ENCODE measurements around the gene IRF9. TPM values are rescaled to one million over a fixed set of nuclear protein-coding genes. Genes with fewer than 3 reads are reported as not detected.

Gene IRF9
- total and polyA plus RNA-seq, 2 donors = 117 to 167 TPM

- Histone ChIP-seq H3K36me3 (ENCODE audit: control insufficient read depth in 2 of 2, insufficient read depth in 2 of 2, low read length in 1 of 2) (peaks cover 53 to 61% of the 10 kb centered on the region in 2 donors), H3K27ac (ENCODE audit: low read depth in 1 of 2, low read length in 1 of 2) (no peak overlapping the region), H3K9me3 (ENCODE audit: control insufficient read depth in 2 of 2, insufficient read depth in 1 of 2, low read length in 1 of 2) (no peaks in the 10 kb centered on the region), H3K4me3 (ENCODE audit: low read length in 2 of 2) (no peak overlapping the region), H3K27me3 (ENCODE audit: control insufficient read depth in 2 of 2, insufficient read depth in 1 of 2, low read length in 1 of 2) (no peaks in the 10 kb centered on the region), H3K4me1 (ENCODE audit: control insufficient read depth in 2 of 2, insufficient read depth in 2 of 2, low read length in 2 of 2) (peaks cover 16 to 18% of the 10 kb centered on the region in 2 donors)
- WGBS = 99% methylated on average over 9 of the region's 9 CpGs
- no peak for DNase-seq (ENCODE audit: low read depth in 6 of 9, low spot score in 9 of 9)
Observed at GRCh38 chr14:24150567-24150966, 10.5 kb upstream of the IRF9 start.

- H3K27me3 ChIP-seq (ENCODE audit: control insufficient read depth in 2 of 2, insufficient read depth in 1 of 2, low read length in 1 of 2) = no peaks in the 10 kb centered on the region
- no peak overlapping the region for H3K27ac ChIP-seq (ENCODE audit: low read depth in 1 of 2, low read length in 1 of 2)
- H3K36me3 ChIP-seq (ENCODE audit: control insufficient read depth in 2 of 2, insufficient read depth in 2 of 2, low read length in 1 of 2) = peaks cover 57 to 65% of the 10 kb centered on the region in 2 donors
- no peaks in the 10 kb centered on the region for H3K9me3 ChIP-seq (ENCODE audit: control insufficient read depth in 2 of 2, insufficient read depth in 1 of 2, low read length in 1 of 2)
- H3K4me1 ChIP-seq (ENCODE audit: control insufficient read depth in 2 of 2, insufficient read depth in 2 of 2, low read length in 2 of 2) = peaks cover 12 to 14% of the 10 kb centered on the region in 2 donors
- no peak overlapping the region for H3K4me3 ChIP-seq (ENCODE audit: low read length in 2 of 2)
- WGBS = 97% methylated on average over 9 of the region's 9 CpGs
- no peak for DNase-seq (ENCODE audit: low read depth in 6 of 9, low spot score in 9 of 9)
Observed at GRCh38 chr14:24150993-24151392, 10.1 kb upstream of the IRF9 start.

DNA sequence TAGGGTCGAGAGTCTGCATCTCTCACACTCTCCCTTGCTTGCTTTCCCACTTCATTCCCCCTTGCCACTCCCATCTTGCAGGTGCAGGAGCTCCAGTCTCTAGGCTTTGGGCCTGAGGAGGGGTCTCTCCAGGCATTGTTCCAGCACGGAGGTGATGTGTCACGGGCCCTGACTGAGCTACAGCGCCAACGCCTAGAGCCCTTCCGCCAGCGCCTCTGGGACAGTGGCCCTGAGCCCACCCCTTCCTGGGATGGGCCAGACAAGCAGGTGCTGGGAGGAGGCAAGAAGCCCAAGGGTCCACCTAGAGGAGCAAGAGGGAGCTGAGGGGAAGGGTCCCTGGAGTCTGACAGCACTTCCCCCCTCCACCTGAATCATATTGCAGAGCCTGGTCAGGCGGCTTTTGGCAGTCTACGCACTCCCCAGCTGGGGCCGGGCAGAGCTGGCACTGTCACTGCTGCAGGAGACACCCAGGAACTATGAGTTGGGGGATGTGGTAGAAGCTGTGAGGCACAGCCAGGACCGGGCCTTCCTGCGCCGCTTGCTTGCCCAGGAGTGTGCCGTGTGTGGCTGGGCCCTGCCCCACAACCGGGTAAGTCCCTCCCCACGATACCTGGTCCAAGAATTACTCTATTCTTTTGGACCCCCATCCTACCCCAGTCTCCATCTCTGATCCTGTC, 9.5 kb upstream of the IRF9 start:
- Histone ChIP-seq H3K27ac (ENCODE audit: low read depth in 1 of 2, low read length in 1 of 2) (no peak overlapping the region), H3K9me3 (ENCODE audit: control insufficient read depth in 2 of 2, insufficient read depth in 1 of 2, low read length in 1 of 2) (no peaks in the 10 kb centered on the region), H3K27me3 (ENCODE audit: control insufficient read depth in 2 of 2, insufficient read depth in 1 of 2, low read length in 1 of 2) (no peaks in the 10 kb centered on the region), H3K36me3 (ENCODE audit: control insufficient read depth in 2 of 2, insufficient read depth in 2 of 2, low read length in 1 of 2) (peaks cover 62 to 69% of the 10 kb centered on the region in 2 donors), H3K4me3 (ENCODE audit: low read length in 2 of 2) (no peak overlapping the region), H3K4me1 (ENCODE audit: control insufficient read depth in 2 of 2, insufficient read depth in 2 of 2, low read length in 2 of 2) (peaks cover 10 to 11% of the 10 kb centered on the region in 2 donors)
- 98% methylated on average over 16 of the region's 16 CpGs for WGBS
- DNase-seq (ENCODE audit: low read depth in 6 of 9, low spot score in 9 of 9) = no peak

DNA sequence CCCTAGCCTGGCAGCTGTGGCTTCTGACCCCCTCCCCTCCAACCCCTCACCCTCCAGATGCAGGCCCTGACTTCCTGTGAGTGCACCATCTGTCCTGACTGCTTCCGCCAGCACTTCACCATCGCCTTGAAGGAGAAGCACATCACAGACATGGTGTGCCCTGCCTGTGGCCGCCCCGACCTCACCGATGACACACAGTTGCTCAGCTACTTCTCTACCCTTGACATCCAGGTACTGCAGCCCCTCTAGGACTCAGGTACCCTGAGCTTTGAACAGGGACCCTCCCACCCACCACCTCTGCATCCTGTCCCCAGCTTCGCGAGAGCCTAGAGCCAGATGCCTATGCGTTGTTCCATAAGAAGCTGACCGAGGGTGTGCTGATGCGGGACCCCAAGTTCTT, 6.0 kb upstream of the IRF9 start:
- Histone ChIP-seq H3K36me3 (ENCODE audit: control insufficient read depth in 2 of 2, insufficient read depth in 2 of 2, low read length in 1 of 2) (peaks cover 78 to 81% of the 10 kb centered on the region in 2 donors), H3K4me1 (ENCODE audit: control insufficient read depth in 2 of 2, insufficient read depth in 2 of 2, low read length in 2 of 2) (peaks cover 0 to under 1% of the 10 kb centered on the region in 2 donors), H3K27me3 (ENCODE audit: control insufficient read depth in 2 of 2, insufficient read depth in 1 of 2, low read length in 1 of 2) (no peaks in the 10 kb centered on the region), H3K9me3 (ENCODE audit: control insufficient read depth in 2 of 2, insufficient read depth in 1 of 2, low read length in 1 of 2) (no peaks in the 10 kb centered on the region), H3K4me3 (ENCODE audit: low read length in 2 of 2) (no peak overlapping the region), H3K27ac (ENCODE audit: low read depth in 1 of 2, low read length in 1 of 2) (no peak overlapping the region)
- no peak for DNase-seq (ENCODE audit: low read depth in 6 of 9, low spot score in 9 of 9)
- 99% methylated on average over 10 of the region's 10 CpGs for WGBS

- H3K27me3 ChIP-seq (ENCODE audit: control insufficient read depth in 2 of 2, insufficient read depth in 1 of 2, low read length in 1 of 2) = no peaks in the 10 kb centered on the region
- whole genome bisulfite sequencing = 97% methylated on average over 1 of the region's 1 CpG
Observed at GRCh38 chr14:24156840-24157239, 4.2 kb upstream of the IRF9 start.

DNA sequence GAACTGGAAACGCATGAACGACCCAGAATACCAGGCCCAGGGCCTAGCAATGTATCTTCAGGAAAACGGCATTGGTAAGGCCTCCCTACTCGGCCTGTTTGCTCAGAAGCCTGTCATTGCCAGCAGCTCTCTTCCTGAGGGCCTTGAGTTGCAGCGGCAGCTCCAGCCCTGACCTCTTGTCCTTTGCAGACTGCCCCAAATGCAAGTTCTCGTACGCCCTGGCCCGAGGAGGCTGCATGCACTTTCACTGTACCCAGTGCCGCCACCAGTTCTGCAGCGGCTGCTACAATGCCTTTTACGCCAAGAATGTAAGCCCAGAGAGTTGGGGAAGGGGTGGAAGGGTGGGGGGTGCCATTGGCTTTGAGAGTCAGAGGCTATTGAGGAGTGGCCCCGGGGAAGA, 3.7 kb upstream of the IRF9 start:
- Histone ChIP-seq H3K36me3 (ENCODE audit: control insufficient read depth in 2 of 2, insufficient read depth in 2 of 2, low read length in 1 of 2) (peaks cover 64 to 69% of the 10 kb centered on the region in 2 donors), H3K4me1 (ENCODE audit: control insufficient read depth in 2 of 2, insufficient read depth in 2 of 2, low read length in 2 of 2) (peaks cover 6 to 15% of the 10 kb centered on the region in 2 donors), H3K27ac (ENCODE audit: low read depth in 1 of 2, low read length in 1 of 2) (no peak overlapping the region), H3K9me3 (ENCODE audit: control insufficient read depth in 2 of 2, insufficient read depth in 1 of 2, low read length in 1 of 2) (no peaks in the 10 kb centered on the region), H3K27me3 (ENCODE audit: control insufficient read depth in 2 of 2, insufficient read depth in 1 of 2, low read length in 1 of 2) (no peaks in the 10 kb centered on the region), H3K4me3 (ENCODE audit: low read length in 2 of 2) (no peak overlapping the region)
- WGBS = 98% methylated on average over 12 of the region's 12 CpGs
- DNase-seq (ENCODE audit: low read depth in 6 of 9, low spot score in 9 of 9) = no peak

More at GRCh38 chr14:24156840-24157239, 4.2 kb upstream of the IRF9 start:
- peaks cover 67 to 71% of the 10 kb centered on the region in 2 donors for H3K36me3 ChIP-seq (ENCODE audit: control insufficient read depth in 2 of 2, insufficient read depth in 2 of 2, low read length in 1 of 2)
- H3K4me1 ChIP-seq (ENCODE audit: control insufficient read depth in 2 of 2, insufficient read depth in 2 of 2, low read length in 2 of 2) = peaks cover 4 to 10% of the 10 kb centered on the region in 2 donors
- no peak overlapping the region for H3K27ac ChIP-seq (ENCODE audit: low read depth in 1 of 2, low read length in 1 of 2)
- no peaks in the 10 kb centered on the region for H3K9me3 ChIP-seq (ENCODE audit: control insufficient read depth in 2 of 2, insufficient read depth in 1 of 2, low read length in 1 of 2)
- H3K4me3 ChIP-seq (ENCODE audit: low read length in 2 of 2) = no peak overlapping the region
- no peak for DNase-seq (ENCODE audit: low read depth in 6 of 9, low spot score in 9 of 9)

GRCh38 chr14:24159777-24160498, 1.1 kb upstream of the IRF9 start:
- Histone ChIP-seq H3K27ac (ENCODE audit: low read depth in 1 of 2, low read length in 1 of 2) (peak overlapping the region; percentile 92 to 93), H3K4me3 (ENCODE audit: low read length in 2 of 2) (no peak overlapping the region), H3K36me3 (ENCODE audit: control insufficient read depth in 2 of 2, insufficient read depth in 2 of 2, low read length in 1 of 2) (peaks cover 69 to 78% of the 10 kb centered on the region in 2 donors), H3K27me3 (ENCODE audit: control insufficient read depth in 2 of 2, insufficient read depth in 1 of 2, low read length in 1 of 2) (no peaks in the 10 kb centered on the region), H3K4me1 (ENCODE audit: control insufficient read depth in 2 of 2, insufficient read depth in 2 of 2, low read length in 2 of 2) (peaks cover 6 to 34% of the 10 kb centered on the region in 2 donors), H3K9me3 (ENCODE audit: control insufficient read depth in 2 of 2, insufficient read depth in 1 of 2, low read length in 1 of 2) (no peaks in the 10 kb centered on the region)
- 98% methylated on average over 11 of the region's 11 CpGs for WGBS
- DNase-seq (ENCODE audit: low read depth in 6 of 9, low spot score in 9 of 9) = no peak

DNA sequence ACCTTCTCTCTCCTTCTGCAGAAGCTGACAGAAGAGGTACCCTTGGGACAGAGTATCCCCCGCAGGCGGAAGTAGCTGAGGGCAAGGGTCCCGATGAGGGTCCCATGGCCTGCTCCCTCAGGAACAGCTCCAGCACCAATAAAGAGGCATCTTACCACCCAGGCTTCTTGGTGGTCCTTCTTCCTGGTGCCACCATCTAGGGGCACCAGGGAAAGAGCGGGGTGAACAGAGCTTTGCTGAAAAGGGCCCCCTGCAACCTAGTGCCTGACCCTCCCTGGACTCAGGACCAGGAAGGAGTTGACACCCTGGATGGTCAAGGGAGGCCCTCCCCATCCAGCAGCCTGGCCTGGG, 591 bp upstream of the IRF9 start:
- no peaks in the 10 kb centered on the region for H3K9me3 ChIP-seq (ENCODE audit: control insufficient read depth in 2 of 2, insufficient read depth in 1 of 2, low read length in 1 of 2)
- peak overlapping the region; percentile 92 to 93 for H3K27ac ChIP-seq (ENCODE audit: low read depth in 1 of 2, low read length in 1 of 2)
- H3K36me3 ChIP-seq (ENCODE audit: control insufficient read depth in 2 of 2, insufficient read depth in 2 of 2, low read length in 1 of 2) = peaks cover 69 to 78% of the 10 kb centered on the region in 2 donors
- DNase-seq (ENCODE audit: low read depth in 6 of 9, low spot score in 9 of 9) = no peak
- H3K4me1 ChIP-seq (ENCODE audit: control insufficient read depth in 2 of 2, insufficient read depth in 2 of 2, low read length in 2 of 2) = peaks cover 6 to 34% of the 10 kb centered on the region in 2 donors
- WGBS = over 99% methylated on average over 4 of the region's 4 CpGs
- no peaks in the 10 kb centered on the region for H3K27me3 ChIP-seq (ENCODE audit: control insufficient read depth in 2 of 2, insufficient read depth in 1 of 2, low read length in 1 of 2)
- H3K4me3 ChIP-seq (ENCODE audit: low read length in 2 of 2) = no peak overlapping the region

DNA sequence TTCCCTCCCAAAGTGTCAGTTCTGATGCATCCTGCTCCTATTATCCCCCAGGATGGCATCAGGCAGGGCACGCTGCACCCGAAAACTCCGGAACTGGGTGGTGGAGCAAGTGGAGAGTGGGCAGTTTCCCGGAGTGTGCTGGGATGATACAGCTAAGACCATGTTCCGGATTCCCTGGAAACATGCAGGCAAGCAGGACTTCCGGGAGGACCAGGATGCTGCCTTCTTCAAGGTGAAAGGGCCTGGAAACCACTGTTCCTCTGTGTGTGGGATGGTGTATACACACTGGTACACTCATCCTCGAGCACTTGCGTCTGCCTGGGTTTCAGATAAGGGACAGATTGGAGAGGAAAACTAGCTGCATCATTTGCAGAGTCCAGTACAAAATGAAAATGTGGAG, 1.0 kb downstream of the IRF9 start:
- Histone ChIP-seq H3K4me1 (ENCODE audit: control insufficient read depth in 2 of 2, insufficient read depth in 2 of 2, low read length in 2 of 2) (peaks cover 6 to 34% of the 10 kb centered on the region in 2 donors), H3K9me3 (ENCODE audit: control insufficient read depth in 2 of 2, insufficient read depth in 1 of 2, low read length in 1 of 2) (no peaks in the 10 kb centered on the region), H3K27me3 (ENCODE audit: control insufficient read depth in 2 of 2, insufficient read depth in 1 of 2, low read length in 1 of 2) (no peaks in the 10 kb centered on the region), H3K27ac (ENCODE audit: low read depth in 1 of 2, low read length in 1 of 2) (peak overlapping the region; percentile 38 to 93), H3K4me3 (ENCODE audit: low read length in 2 of 2) (peak overlapping the region; percentile 85 to 88), H3K36me3 (ENCODE audit: control insufficient read depth in 2 of 2, insufficient read depth in 2 of 2, low read length in 1 of 2) (peaks cover 68 to 79% of the 10 kb centered on the region in 2 donors)
- WGBS = 85% methylated on average over 8 of the region's 8 CpGs
- no peak for DNase-seq (ENCODE audit: low read depth in 6 of 9, low spot score in 9 of 9)
